Mucosa of stomach (tissue), 1 donor: ENCODE data around the gene CRISPLD2.

Experiments
- H3K27me3 ChIP-seq: one replicate; pipeline ENCODE4 v1.7.0; 2013; ENCODE audit warnings: mild to moderate bottlenecking, low read length; ENCODE audit not compliant: control insufficient read depth, insufficient read depth
- H3K36me3 ChIP-seq: one replicate; pipeline ENCODE4 v1.7.0; 2013; ENCODE audit warnings: low read length; ENCODE audit not compliant: control insufficient read depth, insufficient read depth
- H3K4me1 ChIP-seq: one replicate; pipeline ENCODE4 v1.7.0; 2013; ENCODE audit warnings: mild to moderate bottlenecking, low read length; ENCODE audit not compliant: control insufficient read depth, insufficient read depth
- H3K4me3 ChIP-seq: one replicate; pipeline ENCODE4 v1.7.0; 2013; ENCODE audit warnings: low read length
- H3K9ac ChIP-seq: one replicate; pipeline ENCODE4 v1.7.0; 2013; ENCODE audit warnings: mild to moderate bottlenecking, low read length, moderate library complexity
- H3K9me3 ChIP-seq: one replicate; pipeline ENCODE4 v1.7.0; 2013; ENCODE audit warnings: mild to moderate bottlenecking, low read length, moderate library complexity; ENCODE audit not compliant: control insufficient read depth
- donor health status: Pancreatic carcinoma.

The CRISPLD2 gene

GRCh38 chr16:84919269-84919668 is 99.5 kb downstream of the CRISPLD2 start:
- H3K4me1 ChIP-seq, result peaks cover 11% of the 10 kb centered on the region
- H3K36me3 ChIP-seq, result no peaks in the 10 kb centered on the region
- H3K27me3 ChIP-seq, result no peaks in the 10 kb centered on the region
- H3K4me3 ChIP-seq, result no peak overlapping the region
- H3K9ac ChIP-seq, result no peak overlapping the region
- H3K9me3 ChIP-seq, result no peaks in the 10 kb centered on the region

GRCh38 chr16:84919708-84920107 is 99.9 kb downstream of the CRISPLD2 start:
- peaks cover 14% of the 10 kb centered on the region for H3K4me1 ChIP-seq
- no peak overlapping the region for H3K9ac ChIP-seq
- H3K36me3 ChIP-seq, result no peaks in the 10 kb centered on the region
- H3K9me3 ChIP-seq, result no peaks in the 10 kb centered on the region
- no peak overlapping the region for H3K4me3 ChIP-seq
- H3K27me3 ChIP-seq, result no peaks in the 10 kb centered on the region

- Histone ChIP-seq H3K27me3 (no peaks in the 10 kb centered on the region), H3K4me3 (no peak overlapping the region), H3K36me3 (no peaks in the 10 kb centered on the region), H3K4me1 (peaks cover 20% of the 10 kb centered on the region), H3K9ac (no peak overlapping the region), H3K9me3 (no peaks in the 10 kb centered on the region)
Measured at GRCh38 chr16:84920333-84920732, 100.5 kb downstream of the CRISPLD2 start.

- no peaks in the 10 kb centered on the region for H3K27me3 ChIP-seq
- peaks cover 25% of the 10 kb centered on the region for H3K4me1 ChIP-seq
- H3K9me3 ChIP-seq, result no peaks in the 10 kb centered on the region
- H3K4me3 ChIP-seq, result no peak overlapping the region
- no peaks in the 10 kb centered on the region for H3K36me3 ChIP-seq
- H3K9ac ChIP-seq, result no peak overlapping the region
Measured at GRCh38 chr16:84922351-84923120, 102.8 kb downstream of the CRISPLD2 start.

- no peak overlapping the region for H3K9ac ChIP-seq
- H3K27me3 ChIP-seq, result no peaks in the 10 kb centered on the region
- peaks cover 45% of the 10 kb centered on the region for H3K4me1 ChIP-seq
- no peak overlapping the region for H3K4me3 ChIP-seq
- H3K36me3 ChIP-seq, result no peaks in the 10 kb centered on the region
- no peaks in the 10 kb centered on the region for H3K9me3 ChIP-seq
Measured at GRCh38 chr16:84924331-84925091, 104.7 kb downstream of the CRISPLD2 start.

- Histone ChIP-seq H3K36me3 (no peaks in the 10 kb centered on the region), H3K9me3 (no peaks in the 10 kb centered on the region), H3K9ac (no peak overlapping the region), H3K4me1 (peaks cover 48% of the 10 kb centered on the region), H3K27me3 (no peaks in the 10 kb centered on the region), H3K4me3 (no peak overlapping the region)
Measured at GRCh38 chr16:84925092-84925772, 105.4 kb downstream of the CRISPLD2 start.

GRCh38 chr16:84925773-84926372 is 106.1 kb downstream of the CRISPLD2 start:
- Histone ChIP-seq H3K9ac (no peak overlapping the region), H3K36me3 (no peaks in the 10 kb centered on the region), H3K4me3 (no peak overlapping the region), H3K9me3 (no peaks in the 10 kb centered on the region), H3K4me1 (peaks cover 48% of the 10 kb centered on the region), H3K27me3 (no peaks in the 10 kb centered on the region)

GRCh38 chr16:84926462-84926861 is 106.7 kb downstream of the CRISPLD2 start:
- H3K4me3 ChIP-seq, result no peak overlapping the region
- H3K27me3 ChIP-seq, result no peaks in the 10 kb centered on the region
- no peaks in the 10 kb centered on the region for H3K36me3 ChIP-seq
- H3K9me3 ChIP-seq, result no peaks in the 10 kb centered on the region
- peaks cover 48% of the 10 kb centered on the region for H3K4me1 ChIP-seq
- no peak overlapping the region for H3K9ac ChIP-seq

- no peaks in the 10 kb centered on the region for H3K9me3 ChIP-seq
- H3K9ac ChIP-seq, result peak overlapping the region; percentile 15
- peaks cover 41% of the 10 kb centered on the region for H3K4me1 ChIP-seq
- no peaks in the 10 kb centered on the region for H3K27me3 ChIP-seq
- H3K4me3 ChIP-seq, result no peak overlapping the region
- no peaks in the 10 kb centered on the region for H3K36me3 ChIP-seq
Measured at GRCh38 chr16:84927621-84928591, 108.1 kb downstream of the CRISPLD2 start.

GRCh38 chr16:84928679-84929420 is 109.1 kb downstream of the CRISPLD2 start:
- peak overlapping the region; percentile 15 for H3K9ac ChIP-seq
- no peaks in the 10 kb centered on the region for H3K27me3 ChIP-seq
- peaks cover 37% of the 10 kb centered on the region for H3K4me1 ChIP-seq
- no peak overlapping the region for H3K4me3 ChIP-seq
- no peaks in the 10 kb centered on the region for H3K9me3 ChIP-seq
- no peaks in the 10 kb centered on the region for H3K36me3 ChIP-seq
